Measurements from ENCODE around the gene PTGFRN.

The PTGFRN gene

DNA sequence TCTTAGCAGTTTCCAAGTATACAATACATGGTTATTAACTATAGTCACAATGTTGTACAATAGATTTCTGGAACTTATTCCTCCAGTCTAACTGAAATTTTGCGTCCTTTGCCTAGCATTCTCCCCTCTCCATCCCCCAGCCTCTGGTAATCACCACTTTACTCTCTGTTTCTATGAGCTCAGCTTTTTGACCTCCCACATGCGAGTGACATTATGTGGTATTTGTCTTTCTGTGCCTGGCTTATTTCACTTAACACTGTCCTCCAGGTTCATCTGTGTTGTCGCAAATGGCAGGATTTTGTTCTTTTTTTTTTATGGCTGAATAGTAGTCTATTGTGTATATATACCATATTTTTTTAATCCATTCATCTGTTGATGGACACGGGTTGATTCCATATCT, 47.9 kb downstream of the PTGFRN start:
- TF ChIP-seq, protein P1, sequence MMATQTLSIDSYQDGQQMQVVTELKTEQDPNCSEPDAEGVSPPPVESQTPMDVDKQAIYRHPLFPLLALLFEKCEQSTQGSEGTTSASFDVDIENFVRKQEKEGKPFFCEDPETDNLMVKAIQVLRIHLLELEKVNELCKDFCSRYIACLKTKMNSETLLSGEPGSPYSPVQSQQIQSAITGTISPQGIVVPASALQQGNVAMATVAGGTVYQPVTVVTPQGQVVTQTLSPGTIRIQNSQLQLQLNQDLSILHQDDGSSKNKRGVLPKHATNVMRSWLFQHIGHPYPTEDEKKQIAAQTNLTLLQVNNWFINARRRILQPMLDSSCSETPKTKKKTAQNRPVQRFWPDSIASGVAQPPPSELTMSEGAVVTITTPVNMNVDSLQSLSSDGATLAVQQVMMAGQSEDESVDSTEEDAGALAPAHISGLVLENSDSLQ (IDR thresholded peaks at IDR 0.05) = no peak
- TF ChIP-seq ELF4 (IDR thresholded peaks at IDR 0.05) (no peak), NFRKB (IDR thresholded peaks at IDR 0.05) (no peak), LEF1 (IDR thresholded peaks at IDR 0.05; ENCODE audit: borderline replicate concordance) (no peak), ZNF384 (IDR thresholded peaks at IDR 0.05) (no peak), BHLHE40 (IDR thresholded peaks at IDR 0.05; ENCODE audit: borderline replicate concordance) (no peak), L3MBTL2 (conservative IDR thresholded peaks at IDR 0.05) (no peak), ARNT (IDR thresholded peaks at IDR 0.05) (no peak), FOXA1 (IDR thresholded peaks at IDR 0.05) (no peak), TARDBP (IDR thresholded peaks at IDR 0.05) (no peak), SUZ12 (IDR thresholded peaks at IDR 0.05) (no peak), CTBP1 (IDR thresholded peaks at IDR 0.05; ENCODE audit: borderline replicate concordance) (no peak), FOXK2 (IDR thresholded peaks at IDR 0.05) (no peak), FOXM1 (IDR thresholded peaks at IDR 0.05; ENCODE audit: borderline replicate concordance) (no peak), HDGF (IDR thresholded peaks at IDR 0.05; ENCODE audit: borderline replicate concordance) (no peak), SP1 (IDR thresholded peaks at IDR 0.05) (no peak)
- no peak for DNase-seq (ENCODE audit: extremely low spot score)
- CTCF ChIA-PET = no interaction called here
- POLR2A ChIA-PET = no interaction called here

DNA sequence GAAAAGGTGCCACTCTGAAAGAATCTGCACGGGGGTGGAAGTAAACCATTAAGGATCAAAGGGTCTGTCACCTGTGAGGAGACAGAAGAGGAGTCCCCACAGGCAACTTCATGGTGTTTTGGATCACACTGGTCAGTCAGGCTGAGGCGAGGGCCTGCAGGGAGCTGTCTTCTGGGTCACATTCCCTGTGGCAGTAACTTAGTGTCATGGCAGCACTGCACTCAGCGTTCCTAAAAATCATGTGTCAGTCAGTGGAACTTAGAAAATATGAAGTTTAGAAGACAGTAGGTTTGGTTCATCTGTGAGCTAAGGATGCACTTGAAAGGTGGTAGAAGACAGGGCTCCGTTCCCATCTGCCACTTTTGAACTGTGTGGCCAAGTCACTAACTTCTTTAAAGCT, 48.4 kb downstream of the PTGFRN start:
- no peak for DNase-seq (ENCODE audit: extremely low spot score)
- ChIA-PET POLR2A (no interaction called here), CTCF (no interaction called here)

DNA sequence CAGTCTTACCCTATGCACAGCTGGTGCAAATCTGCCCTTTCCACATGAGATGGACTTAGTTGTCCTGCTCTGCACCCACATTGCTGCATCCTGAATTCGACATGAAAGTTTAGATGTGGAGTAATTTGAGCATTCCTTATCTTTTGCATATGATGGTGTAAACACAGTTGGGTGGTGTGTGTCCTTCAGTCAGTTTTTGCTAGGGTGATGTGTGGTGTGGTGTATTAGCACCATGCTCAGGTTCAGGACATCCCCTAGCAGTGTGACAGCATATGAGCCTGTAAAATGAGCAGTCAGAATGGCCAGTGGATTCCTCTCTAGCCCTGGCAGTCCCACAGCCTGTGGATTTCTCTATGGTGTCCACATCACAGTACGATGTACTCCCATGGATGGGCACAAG, 49.3 kb downstream of the PTGFRN start:
- ChIA-PET POLR2A (no interaction called here), CTCF (no interaction called here)
- DNase-seq (ENCODE audit: extremely low spot score) = no peak
- no peak for TF ChIP-seq ARNT (IDR thresholded peaks at IDR 0.05)
- no peak for TF ChIP-seq CTBP1 (IDR thresholded peaks at IDR 0.05; ENCODE audit: borderline replicate concordance)
- TF ChIP-seq BHLHE40 (IDR thresholded peaks at IDR 0.05; ENCODE audit: borderline replicate concordance) = no peak
- no peak for TF ChIP-seq NFRKB (IDR thresholded peaks at IDR 0.05)
- TF ChIP-seq SUZ12 (IDR thresholded peaks at IDR 0.05) = no peak
- no peak for TF ChIP-seq FOXA1 (IDR thresholded peaks at IDR 0.05)
- TF ChIP-seq ELF4 (IDR thresholded peaks at IDR 0.05) = no peak
- no peak for TF ChIP-seq FOXK2 (IDR thresholded peaks at IDR 0.05)
- no peak for TF ChIP-seq TARDBP (IDR thresholded peaks at IDR 0.05)
- no peak for TF ChIP-seq ZNF384 (IDR thresholded peaks at IDR 0.05)
- no peak for TF ChIP-seq L3MBTL2 (conservative IDR thresholded peaks at IDR 0.05)
- TF ChIP-seq HDGF (IDR thresholded peaks at IDR 0.05; ENCODE audit: borderline replicate concordance) = no peak
- TF ChIP-seq SP1 (IDR thresholded peaks at IDR 0.05) = no peak
- TF ChIP-seq, protein P1 (IDR thresholded peaks at IDR 0.05) = no peak
- no peak for TF ChIP-seq FOXM1 (IDR thresholded peaks at IDR 0.05; ENCODE audit: borderline replicate concordance)
- no peak for TF ChIP-seq LEF1 (IDR thresholded peaks at IDR 0.05; ENCODE audit: borderline replicate concordance)

More for the DNA sequence above, 48.4 kb downstream of the PTGFRN start:
- no peak for TF ChIP-seq TARDBP (IDR thresholded peaks at IDR 0.05)
- TF ChIP-seq LEF1 (IDR thresholded peaks at IDR 0.05; ENCODE audit: borderline replicate concordance) = no peak
- TF ChIP-seq, protein P1 (IDR thresholded peaks at IDR 0.05) = no peak
- no peak for TF ChIP-seq BHLHE40 (IDR thresholded peaks at IDR 0.05; ENCODE audit: borderline replicate concordance)
- no peak for TF ChIP-seq ZNF384 (IDR thresholded peaks at IDR 0.05)
- TF ChIP-seq ARNT (IDR thresholded peaks at IDR 0.05) = no peak
- no peak for TF ChIP-seq SUZ12 (IDR thresholded peaks at IDR 0.05)
- TF ChIP-seq HDGF (IDR thresholded peaks at IDR 0.05; ENCODE audit: borderline replicate concordance) = no peak
- no peak for TF ChIP-seq NFRKB (IDR thresholded peaks at IDR 0.05)
- TF ChIP-seq FOXA1 (IDR thresholded peaks at IDR 0.05) = no peak
- TF ChIP-seq FOXM1 (IDR thresholded peaks at IDR 0.05; ENCODE audit: borderline replicate concordance) = no peak
- no peak for TF ChIP-seq SP1 (IDR thresholded peaks at IDR 0.05)
- TF ChIP-seq L3MBTL2 (conservative IDR thresholded peaks at IDR 0.05) = no peak
- no peak for TF ChIP-seq FOXK2 (IDR thresholded peaks at IDR 0.05)
- no peak for TF ChIP-seq CTBP1 (IDR thresholded peaks at IDR 0.05; ENCODE audit: borderline replicate concordance)
- TF ChIP-seq ELF4 (IDR thresholded peaks at IDR 0.05) = no peak

DNA sequence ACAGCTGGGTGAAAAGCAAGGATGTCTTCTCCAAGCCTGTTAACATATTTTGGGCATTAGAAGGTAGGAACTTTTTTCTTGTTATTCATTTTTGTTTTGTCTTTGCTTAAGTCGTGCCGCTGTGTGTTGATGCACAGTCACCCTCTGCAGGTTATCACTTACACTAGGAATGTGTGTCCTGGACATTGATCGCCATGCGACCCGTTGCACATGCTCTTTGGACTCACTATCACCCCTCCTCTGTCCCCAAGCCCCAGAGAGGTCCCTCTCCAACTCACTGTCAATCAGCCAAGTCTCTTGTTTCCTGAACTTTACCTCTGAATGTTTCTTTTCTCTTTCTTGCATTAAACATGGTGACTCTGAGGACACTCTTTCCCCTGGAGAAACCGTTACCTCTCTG, 51.9 kb downstream of the PTGFRN start:
- no peak for DNase-seq (ENCODE audit: extremely low spot score)
- CTCF ChIA-PET = no interaction called here
- TF ChIP-seq LEF1 (IDR thresholded peaks at IDR 0.05; ENCODE audit: borderline replicate concordance) (no peak), HDGF (IDR thresholded peaks at IDR 0.05; ENCODE audit: borderline replicate concordance) (no peak), FOXM1 (IDR thresholded peaks at IDR 0.05; ENCODE audit: borderline replicate concordance) (no peak), SUZ12 (IDR thresholded peaks at IDR 0.05) (no peak), BHLHE40 (IDR thresholded peaks at IDR 0.05; ENCODE audit: borderline replicate concordance) (no peak), ELF4 (IDR thresholded peaks at IDR 0.05) (no peak)
- POLR2A ChIA-PET = no interaction called here

DNA sequence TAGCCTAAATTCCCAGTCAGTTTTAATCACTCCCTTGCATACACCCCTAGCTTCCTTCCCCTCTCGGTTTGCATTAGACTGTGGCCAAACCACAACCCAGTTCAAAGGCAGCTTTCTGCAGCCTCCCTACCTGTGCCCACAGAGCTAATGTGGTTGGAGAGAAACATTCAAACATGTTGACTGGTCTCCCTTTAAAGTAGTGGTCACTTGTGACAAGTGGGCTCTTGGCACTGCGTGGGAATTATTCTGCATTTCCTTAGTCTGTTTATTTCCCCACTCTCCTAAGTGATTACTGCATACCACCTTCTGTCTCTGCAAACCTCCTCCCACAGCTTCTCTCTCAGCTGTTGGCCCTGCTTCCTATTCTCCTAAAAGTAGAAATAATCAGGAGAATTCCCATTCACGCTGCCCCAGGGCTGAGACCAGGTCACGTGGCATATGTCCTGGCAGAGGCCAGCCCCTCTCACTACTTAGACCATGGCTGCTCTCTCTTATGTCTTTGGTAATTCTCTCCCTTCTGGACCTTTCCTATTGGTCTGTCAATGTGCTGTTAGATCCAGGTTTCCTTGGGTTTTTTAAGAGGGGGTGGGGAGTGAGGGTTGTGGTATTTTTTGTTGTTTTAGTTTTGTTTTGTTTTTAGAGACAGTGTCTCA, 53.4 kb downstream of the PTGFRN start:
- ChIA-PET POLR2A (no interaction called here), CTCF (no interaction called here)
- no peak for TF ChIP-seq L3MBTL2 (conservative IDR thresholded peaks at IDR 0.05)
- no peak for TF ChIP-seq ARNT (IDR thresholded peaks at IDR 0.05)
- no peak for TF ChIP-seq HDGF (IDR thresholded peaks at IDR 0.05; ENCODE audit: borderline replicate concordance)
- DNase-seq (ENCODE audit: extremely low spot score) = no peak

DNA sequence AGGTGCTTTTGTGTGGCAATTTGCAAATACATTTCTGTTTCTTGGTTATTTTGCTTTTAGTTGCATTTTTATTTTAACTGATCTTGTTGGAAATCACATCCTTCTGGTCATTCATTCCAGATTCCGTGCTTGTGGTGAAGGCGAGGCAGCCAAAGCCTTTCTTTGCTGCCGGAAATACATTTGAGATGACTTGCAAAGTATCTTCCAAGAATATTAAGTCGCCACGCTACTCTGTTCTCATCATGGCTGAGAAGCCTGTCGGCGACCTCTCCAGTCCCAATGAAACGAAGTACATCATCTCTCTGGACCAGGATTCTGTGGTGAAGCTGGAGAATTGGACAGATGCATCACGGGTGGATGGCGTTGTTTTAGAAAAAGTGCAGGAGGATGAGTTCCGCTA, 57.1 kb downstream of the PTGFRN start:
- DNase-seq (ENCODE audit: extremely low spot score) = no peak
- POLR2A ChIA-PET = no interaction called here
- TF ChIP-seq FOXA1 (IDR thresholded peaks at IDR 0.05) (no peak), CTBP1 (IDR thresholded peaks at IDR 0.05; ENCODE audit: borderline replicate concordance) (no peak), FOXM1 (IDR thresholded peaks at IDR 0.05; ENCODE audit: borderline replicate concordance) (no peak), HDGF (IDR thresholded peaks at IDR 0.05; ENCODE audit: borderline replicate concordance) (no peak), LEF1 (IDR thresholded peaks at IDR 0.05; ENCODE audit: borderline replicate concordance) (no peak), BHLHE40 (IDR thresholded peaks at IDR 0.05; ENCODE audit: borderline replicate concordance) (no peak), FOXK2 (IDR thresholded peaks at IDR 0.05) (no peak), TARDBP (IDR thresholded peaks at IDR 0.05) (no peak), ARNT (IDR thresholded peaks at IDR 0.05) (no peak), SP1 (IDR thresholded peaks at IDR 0.05) (no peak), L3MBTL2 (conservative IDR thresholded peaks at IDR 0.05) (no peak), SUZ12 (IDR thresholded peaks at IDR 0.05) (no peak), ELF4 (IDR thresholded peaks at IDR 0.05) (no peak), ZNF384 (IDR thresholded peaks at IDR 0.05) (no peak), NFRKB (IDR thresholded peaks at IDR 0.05) (no peak)
- TF ChIP-seq, protein P1 (IDR thresholded peaks at IDR 0.05) = no peak
- CTCF ChIA-PET = no interaction called here

All from HEK293T (cell line).